Type B pancreatic cell (in vitro differentiated cells): Measurements from ENCODE around the gene PIGM. TPM values are rescaled to one million over a fixed set of nuclear protein-coding genes. Genes with fewer than 3 reads are reported as not detected.

Experiments used
- DNase-seq: peaks from one replicate; pipeline ENCODE4 v3.0.0; 2021; ENCODE audit warnings: mixed read lengths; ENCODE audit not compliant: unreplicated experiment; ENCODE audit errors: extremely low spot score
- H3K27ac Mint-ChIP-seq: 2 replicates; pipeline ENCODE4 v1.8.0; 2021; ENCODE audit warnings: mild to moderate bottlenecking, mixed read lengths
- H3K27me3 Mint-ChIP-seq: 2 replicates; pipeline ENCODE4 v1.8.0; 2021; ENCODE audit warnings: mixed read lengths
- H3K36me3 Mint-ChIP-seq: 2 replicates; pipeline ENCODE4 v1.8.0; 2021; ENCODE audit warnings: mixed read lengths
- H3K4me1 Mint-ChIP-seq: one replicate; pipeline ENCODE4 v1.8.0; 2021; ENCODE audit warnings: mixed read lengths; ENCODE audit not compliant: unreplicated experiment
- H3K4me3 Mint-ChIP-seq: 2 replicates; pipeline ENCODE4 v1.8.0; 2021; ENCODE audit warnings: mild to moderate bottlenecking, mixed read lengths
- H3K9me3 Mint-ChIP-seq: 2 replicates; pipeline ENCODE4 v1.8.0; 2021; ENCODE audit warnings: mixed read lengths
- total RNA-seq: library from RNA; stranded (reverse); gene quantifications from 2 replicates; pipeline ENCODE4 v1.2.1, GENCODE V29; 2021; ENCODE audit warnings: low replicate concordance
- TF ChIP-seq, protein P1 (sequence below): fragments of 200-600 bp; sonication (generic); conservative IDR thresholded peaks from 2 replicates; pipeline ENCODE4 v1.5.0; 2021; ENCODE audit warnings: antibody characterized with exemption, mild to moderate bottlenecking

PIGM gene
- total RNA-seq, 1 donor from 2014 or later = 12.0 TPM

DNA sequence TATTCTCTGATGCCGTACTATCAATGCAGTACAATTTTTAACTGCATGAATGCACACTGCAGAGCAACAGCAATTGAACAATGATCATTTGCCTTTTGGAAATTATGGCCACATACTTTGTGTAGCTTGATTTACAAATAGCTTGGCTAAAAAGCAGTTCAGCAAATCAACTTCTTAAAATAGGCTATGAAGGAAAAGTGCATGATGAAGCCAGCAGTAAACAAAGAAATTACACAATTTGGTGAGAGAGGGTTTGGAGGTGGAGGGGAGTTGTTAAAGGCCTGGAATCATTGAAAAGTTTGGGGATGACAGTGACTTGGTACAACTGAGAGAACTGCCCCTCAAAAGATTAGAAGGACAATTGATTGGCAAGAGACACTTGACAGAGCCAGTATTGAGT is 6.5 kb downstream of the PIGM start:
- TF ChIP-seq, protein P1, sequence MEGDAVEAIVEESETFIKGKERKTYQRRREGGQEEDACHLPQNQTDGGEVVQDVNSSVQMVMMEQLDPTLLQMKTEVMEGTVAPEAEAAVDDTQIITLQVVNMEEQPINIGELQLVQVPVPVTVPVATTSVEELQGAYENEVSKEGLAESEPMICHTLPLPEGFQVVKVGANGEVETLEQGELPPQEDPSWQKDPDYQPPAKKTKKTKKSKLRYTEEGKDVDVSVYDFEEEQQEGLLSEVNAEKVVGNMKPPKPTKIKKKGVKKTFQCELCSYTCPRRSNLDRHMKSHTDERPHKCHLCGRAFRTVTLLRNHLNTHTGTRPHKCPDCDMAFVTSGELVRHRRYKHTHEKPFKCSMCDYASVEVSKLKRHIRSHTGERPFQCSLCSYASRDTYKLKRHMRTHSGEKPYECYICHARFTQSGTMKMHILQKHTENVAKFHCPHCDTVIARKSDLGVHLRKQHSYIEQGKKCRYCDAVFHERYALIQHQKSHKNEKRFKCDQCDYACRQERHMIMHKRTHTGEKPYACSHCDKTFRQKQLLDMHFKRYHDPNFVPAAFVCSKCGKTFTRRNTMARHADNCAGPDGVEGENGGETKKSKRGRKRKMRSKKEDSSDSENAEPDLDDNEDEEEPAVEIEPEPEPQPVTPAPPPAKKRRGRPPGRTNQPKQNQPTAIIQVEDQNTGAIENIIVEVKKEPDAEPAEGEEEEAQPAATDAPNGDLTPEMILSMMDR = no peak
- peaks cover 22% of the 10 kb centered on the region for H3K4me1 Mint-ChIP-seq
- no peak for DNase-seq
- H3K27me3 Mint-ChIP-seq = no peaks in the 10 kb centered on the region
- no peak overlapping the region for H3K4me3 Mint-ChIP-seq
- H3K36me3 Mint-ChIP-seq = no peaks in the 10 kb centered on the region
- no peak overlapping the region for H3K27ac Mint-ChIP-seq
- H3K9me3 Mint-ChIP-seq = no peaks in the 10 kb centered on the region

DNA sequence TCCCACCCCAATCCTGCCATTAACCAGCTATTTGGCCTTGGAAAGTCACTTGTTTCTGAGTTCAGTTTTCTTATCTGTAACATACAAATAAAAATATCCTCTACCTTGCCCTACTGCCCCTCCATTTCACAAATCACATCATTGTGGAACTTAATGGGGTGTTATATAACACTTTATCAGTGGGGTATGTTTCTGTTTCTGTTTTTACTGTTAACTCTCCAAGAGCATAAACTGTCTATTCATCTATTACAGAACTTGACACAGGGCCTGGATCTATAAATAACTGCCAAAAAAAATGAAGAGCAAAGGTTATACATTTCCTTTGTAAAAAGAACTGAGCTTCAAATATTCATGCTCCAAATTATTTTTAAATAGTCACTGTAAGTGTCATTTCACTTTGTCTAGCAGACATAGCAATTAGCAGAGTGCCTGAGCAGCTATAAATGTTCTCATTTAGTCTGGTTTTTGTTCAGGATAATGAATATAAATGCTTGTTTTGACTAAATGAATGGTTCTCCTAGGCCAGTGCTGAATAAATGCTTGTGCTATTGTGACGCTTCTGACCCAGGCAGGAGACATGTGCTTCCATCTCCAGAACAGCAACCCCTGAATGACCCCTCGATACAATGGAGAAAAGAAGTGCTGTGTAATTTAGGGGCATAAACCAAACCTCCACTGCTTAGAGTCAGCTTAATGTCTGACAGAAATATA is 7.4 kb downstream of the PIGM start:
- no peak overlapping the region for H3K27ac Mint-ChIP-seq
- H3K4me1 Mint-ChIP-seq = peaks cover 20% of the 10 kb centered on the region
- H3K36me3 Mint-ChIP-seq = no peaks in the 10 kb centered on the region
- H3K9me3 Mint-ChIP-seq = no peaks in the 10 kb centered on the region
- H3K27me3 Mint-ChIP-seq = no peaks in the 10 kb centered on the region
- TF ChIP-seq, protein P1 = no peak
- no peak for DNase-seq
- H3K4me3 Mint-ChIP-seq = no peak overlapping the region

DNA sequence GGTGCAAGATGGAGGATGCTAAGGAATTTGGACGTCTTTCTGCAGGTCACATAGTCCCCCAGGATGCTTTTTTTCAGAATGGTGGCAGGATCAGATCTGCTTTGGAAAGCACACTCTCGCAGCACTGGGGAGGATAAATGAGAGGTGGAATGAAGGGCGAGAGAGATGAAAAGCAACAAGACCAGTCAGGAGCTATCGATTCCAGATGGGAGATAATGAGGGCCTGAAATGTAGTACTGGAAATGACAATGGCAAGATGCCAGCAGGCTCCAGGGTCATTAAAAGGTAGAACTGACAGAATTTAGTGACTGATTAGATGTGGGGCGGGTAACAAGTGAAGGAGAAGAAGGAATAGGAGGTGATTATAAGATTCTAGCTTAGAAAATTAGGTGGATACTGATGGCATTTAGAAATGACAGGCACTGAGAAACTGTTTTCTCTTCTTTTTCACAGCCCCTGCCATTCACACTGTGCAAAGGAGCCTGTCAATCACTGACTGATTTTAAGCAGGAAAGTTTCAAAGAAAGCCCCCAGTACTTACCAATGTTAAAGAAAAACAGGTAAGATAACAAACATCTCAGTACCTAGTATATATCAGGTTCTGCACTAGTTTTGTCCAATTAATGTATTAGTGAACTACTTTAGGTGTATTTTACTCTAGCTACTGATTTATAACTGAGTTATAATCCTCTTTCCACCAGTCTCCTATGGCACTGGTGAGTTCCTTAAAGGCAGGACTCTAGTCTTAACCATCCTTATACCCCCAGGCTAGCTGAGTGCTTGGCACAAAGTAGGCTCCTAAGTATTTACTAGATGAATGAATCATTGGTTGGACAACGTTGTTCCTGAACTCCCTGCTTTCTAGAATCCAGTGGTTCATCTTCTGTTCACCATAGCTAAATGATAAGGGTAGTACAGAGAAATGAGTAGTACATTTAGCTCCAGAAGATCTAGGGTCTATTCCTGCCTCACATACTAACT is 9.2 kb downstream of the PIGM start:
- H3K27ac Mint-ChIP-seq = no peak overlapping the region
- no peaks in the 10 kb centered on the region for H3K36me3 Mint-ChIP-seq
- H3K9me3 Mint-ChIP-seq = no peaks in the 10 kb centered on the region
- H3K27me3 Mint-ChIP-seq = peaks cover 6% of the 10 kb centered on the region
- TF ChIP-seq, protein P1 = no peak
- H3K4me1 Mint-ChIP-seq = peaks cover 16% of the 10 kb centered on the region
- peak overlapping the region; percentile 32 for H3K4me3 Mint-ChIP-seq
- DNase-seq = no peak

DNA sequence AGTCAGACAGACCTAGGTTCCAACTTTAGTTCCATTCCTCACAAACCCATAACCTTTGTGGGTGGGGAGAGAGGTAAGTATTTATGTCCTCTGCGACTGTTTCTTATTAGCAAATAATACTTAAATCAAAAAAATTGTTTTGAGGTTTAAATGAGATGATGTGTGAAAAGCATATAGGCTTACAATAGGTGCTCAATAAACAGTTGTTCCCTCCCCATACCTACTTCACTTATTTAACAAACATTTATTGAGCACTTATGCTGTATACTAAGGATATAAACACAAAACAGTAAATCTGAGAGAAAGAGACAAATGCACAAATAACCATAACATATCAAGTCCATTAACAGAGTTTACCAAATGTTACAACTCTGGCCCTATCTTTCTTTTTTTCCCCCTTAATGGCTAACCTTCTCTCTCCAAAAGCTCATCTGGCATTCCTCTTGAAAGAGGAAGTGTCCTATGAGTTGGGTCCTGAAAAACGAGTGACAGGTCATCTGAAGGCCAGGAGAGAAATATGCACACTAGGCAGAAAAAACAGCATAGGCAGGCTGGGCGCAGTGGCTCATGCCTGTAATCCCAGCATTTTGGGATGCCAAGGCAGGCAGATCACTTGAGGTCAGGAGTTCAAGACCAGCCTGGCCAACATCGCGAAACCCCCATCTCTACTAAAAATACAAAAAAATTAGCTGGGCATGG is 10.3 kb downstream of the PIGM start:
- H3K9me3 Mint-ChIP-seq = no peaks in the 10 kb centered on the region
- no peak overlapping the region for H3K4me3 Mint-ChIP-seq
- TF ChIP-seq, protein P1 = no peak
- no peak for DNase-seq
- H3K27me3 Mint-ChIP-seq = peaks cover 11% of the 10 kb centered on the region
- H3K4me1 Mint-ChIP-seq = peaks cover 16% of the 10 kb centered on the region
- H3K27ac Mint-ChIP-seq = no peak overlapping the region
- no peaks in the 10 kb centered on the region for H3K36me3 Mint-ChIP-seq

DNA sequence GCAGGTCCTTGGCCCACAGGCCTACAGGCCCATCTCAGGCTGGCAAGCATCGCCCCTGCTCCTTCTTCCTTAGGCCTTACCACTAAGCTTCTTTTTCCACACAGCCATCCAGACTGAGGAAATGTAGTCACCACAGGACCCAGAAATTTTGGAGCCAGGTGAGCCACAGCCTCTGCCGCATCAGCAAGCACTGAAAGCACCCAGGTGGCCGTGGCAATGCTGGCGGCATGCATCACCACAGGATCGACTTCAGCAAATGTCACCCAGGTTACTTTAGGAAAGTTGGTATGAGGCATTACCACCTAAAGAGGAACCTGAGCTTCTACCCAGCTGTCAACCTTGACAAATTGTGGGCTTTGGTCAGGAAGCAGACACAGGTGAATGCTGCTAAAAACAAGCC is 11.6 kb downstream of the PIGM start:
- no peak for DNase-seq
- Mint-ChIP-seq H3K27me3 (peaks cover 11% of the 10 kb centered on the region), H3K27ac (no peak overlapping the region), H3K9me3 (no peaks in the 10 kb centered on the region), H3K4me3 (no peak overlapping the region), H3K4me1 (peaks cover 16% of the 10 kb centered on the region), H3K36me3 (no peaks in the 10 kb centered on the region)
- TF ChIP-seq, protein P1 = no peak
